CD4-positive, alpha-beta T cell treated with Interleukin-15 for 4 hours (primary cell): ENCODE results near the gene SART3.
"Not testable (repeated sequence)": the region's sequence is repeated elsewhere in the genome, so short reads cannot be mapped to it uniquely, and the experiment has no call there.

Experiments
- DNase-seq: peaks from one replicate; pipeline ENCODE4 v3.0.0-alpha.2; 2020; ENCODE audit warnings: low spot score

SART3 gene

DNA sequence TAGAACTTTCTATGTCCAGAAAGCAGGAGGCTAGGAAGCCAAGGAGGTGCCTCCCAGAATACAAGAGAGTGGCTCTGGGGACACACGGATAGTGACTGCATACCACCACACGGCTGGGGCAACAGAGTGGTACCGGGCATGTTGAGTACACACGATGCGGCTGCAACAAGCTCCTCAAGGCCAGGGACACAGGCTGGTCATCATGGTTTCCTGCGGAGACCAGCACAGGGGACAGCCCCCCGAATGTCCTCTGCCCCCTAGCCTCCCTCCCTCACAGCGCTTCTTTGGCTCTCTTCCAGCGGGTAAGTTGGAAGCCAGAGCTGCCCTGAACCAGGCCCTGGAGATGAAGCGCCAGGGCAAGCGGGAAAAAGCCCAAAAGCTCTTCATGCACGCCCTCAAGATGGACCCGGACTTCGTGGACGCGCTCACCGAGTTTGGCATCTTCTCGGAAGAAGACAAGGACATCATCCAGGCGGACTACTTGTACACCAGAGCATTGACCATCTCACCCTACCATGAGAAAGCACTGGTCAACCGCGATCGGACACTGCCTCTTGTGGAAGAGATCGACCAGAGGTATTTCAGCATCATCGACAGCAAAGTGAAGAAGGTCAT lies 42.8 kb downstream of the SART3 start:
- no peak for DNase-seq

DNA sequence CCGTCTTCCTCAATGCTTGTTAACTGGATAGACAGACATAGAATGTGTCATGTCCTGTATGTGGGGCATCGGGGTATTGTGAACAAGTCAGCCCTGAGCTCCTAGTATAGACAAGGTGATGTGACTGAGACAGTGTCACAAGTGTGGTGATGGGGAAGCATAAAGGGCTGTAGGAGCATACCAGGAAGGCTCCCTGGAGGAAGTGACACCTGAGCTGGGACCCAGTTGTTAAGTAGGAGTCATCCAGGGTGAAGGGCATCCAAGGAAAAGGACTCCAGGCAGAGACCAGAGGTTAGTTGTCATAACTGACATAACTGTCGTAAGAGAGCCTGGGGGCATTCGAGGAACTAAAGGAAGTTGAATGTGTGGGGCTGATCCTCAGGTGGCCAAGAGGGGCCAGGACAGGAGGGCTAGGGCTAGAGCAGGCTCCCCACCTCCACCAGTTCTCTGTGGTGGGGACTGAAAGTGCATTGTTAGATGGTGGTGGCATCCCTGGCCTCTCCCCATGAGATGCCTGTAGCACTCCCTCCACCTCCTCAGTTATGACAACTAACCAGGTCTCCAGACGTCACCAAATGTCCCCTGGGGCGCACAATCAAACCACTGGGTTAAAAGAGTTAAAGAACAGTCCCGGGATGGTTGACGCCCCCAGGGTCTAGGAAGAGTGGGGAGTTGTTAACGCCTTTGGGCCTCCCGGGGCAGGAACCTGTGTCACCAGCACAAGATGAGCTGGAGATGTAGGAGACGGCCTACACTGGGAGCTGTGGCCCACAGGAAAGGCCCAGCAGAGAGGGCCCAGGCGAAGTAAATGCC lies 43.5 kb downstream of the SART3 start:
- no peak for DNase-seq

DNA sequence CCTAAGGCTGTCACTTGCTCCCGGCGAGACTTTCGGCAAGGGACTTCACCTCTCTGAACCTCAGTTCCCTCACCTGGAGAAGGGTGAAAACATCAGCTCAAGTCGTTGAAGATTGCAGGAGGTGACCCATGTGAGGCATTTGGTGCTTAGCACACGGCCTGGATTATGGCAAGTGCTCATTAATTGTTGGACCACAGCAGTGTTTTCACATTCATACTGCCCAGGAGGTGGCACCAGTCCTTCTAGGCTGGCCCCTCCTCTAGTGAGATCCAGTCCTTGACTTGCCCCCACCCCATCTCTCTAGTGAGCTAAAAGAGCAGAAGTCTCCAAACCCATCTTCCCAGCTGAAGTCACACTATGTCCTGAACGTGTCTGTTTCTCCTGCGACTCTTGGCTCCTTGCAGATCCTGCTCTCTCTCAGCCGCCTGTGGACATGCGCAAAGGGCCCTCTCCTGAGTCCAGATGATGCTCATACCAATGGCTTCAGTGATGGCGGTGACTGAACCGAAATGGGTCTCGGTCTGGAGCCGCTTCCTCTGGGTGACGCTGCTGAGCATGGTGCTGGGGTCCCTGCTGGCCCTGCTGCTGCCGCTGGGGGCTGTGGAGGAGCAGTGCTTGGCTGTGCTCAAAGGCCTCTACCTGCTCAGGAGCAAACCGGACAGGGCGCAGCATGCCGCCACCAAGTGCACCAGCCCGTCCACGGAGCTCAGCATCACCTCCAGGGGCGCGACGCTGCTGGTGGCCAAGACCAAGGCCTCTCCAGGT lies 44.3 kb downstream of the SART3 start:
- no peak for DNase-seq

DNA sequence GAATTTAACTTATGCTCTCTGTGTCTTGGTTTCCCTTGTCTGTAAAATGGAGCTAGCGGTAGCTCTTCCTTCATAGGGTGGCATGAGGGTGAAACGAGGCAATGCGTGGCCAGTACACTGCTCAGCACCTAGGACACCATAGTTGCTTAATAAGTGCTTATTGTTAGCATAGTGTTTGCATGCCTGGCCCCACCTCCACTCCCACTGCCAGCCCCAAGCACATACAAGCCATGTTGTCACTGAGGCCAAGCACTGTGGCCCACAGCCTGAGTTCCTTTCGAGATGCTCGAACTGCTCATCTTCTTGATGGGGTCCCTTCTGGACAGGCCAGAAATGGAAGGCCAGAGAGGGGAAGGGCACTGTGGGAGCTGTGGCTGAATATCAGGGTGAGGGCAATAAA lies 45.1 kb downstream of the SART3 start:
- DNase-seq: no peak

DNA sequence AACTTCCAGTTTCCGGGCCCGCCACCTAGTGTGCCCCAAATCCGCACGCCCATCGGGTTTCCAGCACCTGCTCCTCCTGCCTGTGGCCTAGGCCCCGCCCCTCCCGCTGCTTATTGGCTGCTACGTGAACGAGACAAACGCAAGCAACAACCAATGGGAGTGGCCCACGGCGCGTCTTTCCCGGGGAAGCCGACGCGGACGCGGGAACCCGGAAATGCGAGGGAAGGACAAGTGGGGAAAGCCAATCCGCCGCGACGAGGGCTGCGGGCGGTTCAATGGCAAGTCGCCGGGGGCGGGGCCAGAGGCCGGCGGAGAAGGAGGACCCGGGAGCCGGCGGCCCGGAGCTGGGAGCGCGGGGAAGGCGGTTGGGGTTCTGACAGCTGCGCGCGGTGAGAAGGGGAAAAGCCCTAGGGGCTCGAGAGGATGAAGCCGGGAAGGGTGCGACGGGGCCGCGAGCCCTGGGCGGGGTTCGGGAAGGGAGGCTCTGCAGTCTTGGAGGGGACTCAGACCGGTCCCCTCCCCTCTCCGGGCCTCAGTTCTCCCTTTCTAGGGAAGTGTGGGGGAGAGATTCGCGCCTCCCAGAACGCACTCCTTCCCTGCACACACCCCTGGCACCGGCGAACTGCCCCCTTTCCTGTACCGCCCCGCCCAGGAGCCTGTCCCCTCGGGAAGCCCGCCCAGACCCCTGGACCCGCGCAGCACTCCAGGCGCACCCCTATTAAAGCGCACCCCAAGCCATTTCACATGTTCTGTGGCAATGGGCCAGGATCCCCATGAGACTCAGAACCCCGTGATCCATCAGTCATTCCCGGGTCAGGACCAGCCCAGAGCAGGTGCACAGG lies 45.8 kb downstream of the SART3 start, which contains the start of gene FICD:
FICD (plus strand) TSS at position 305 of the 842 bp plus-strand sequence. CDS start 1,696 bp downstream, outside the sequence.
- DNase-seq: peak; percentile 98

DNA sequence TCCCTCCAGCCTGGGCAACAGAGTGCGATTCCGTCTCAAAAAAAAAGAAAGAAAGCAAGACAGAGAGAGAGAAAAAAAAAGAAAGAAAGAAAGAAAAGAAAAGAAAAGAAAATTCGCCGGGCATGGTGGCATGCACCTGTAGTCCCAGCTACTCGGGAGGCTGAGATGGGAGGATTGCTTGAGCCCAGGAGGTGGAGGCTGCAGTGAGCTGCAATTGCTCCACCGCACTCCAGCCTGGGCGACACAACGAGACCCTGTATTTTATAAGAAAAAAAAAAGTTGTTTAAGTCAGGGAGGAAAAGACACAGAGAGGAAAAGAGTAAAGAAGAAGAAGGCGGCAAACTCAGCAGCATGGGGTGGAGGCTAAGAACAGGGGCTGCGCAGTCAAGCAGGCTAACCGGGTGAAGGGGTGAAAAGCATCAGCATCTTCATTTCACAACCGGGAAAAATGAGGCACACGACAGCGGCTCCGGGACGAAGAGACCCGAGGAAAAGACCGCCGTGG lies 46.5 kb downstream of the SART3 start:
- DNase-seq: no peak

DNA sequence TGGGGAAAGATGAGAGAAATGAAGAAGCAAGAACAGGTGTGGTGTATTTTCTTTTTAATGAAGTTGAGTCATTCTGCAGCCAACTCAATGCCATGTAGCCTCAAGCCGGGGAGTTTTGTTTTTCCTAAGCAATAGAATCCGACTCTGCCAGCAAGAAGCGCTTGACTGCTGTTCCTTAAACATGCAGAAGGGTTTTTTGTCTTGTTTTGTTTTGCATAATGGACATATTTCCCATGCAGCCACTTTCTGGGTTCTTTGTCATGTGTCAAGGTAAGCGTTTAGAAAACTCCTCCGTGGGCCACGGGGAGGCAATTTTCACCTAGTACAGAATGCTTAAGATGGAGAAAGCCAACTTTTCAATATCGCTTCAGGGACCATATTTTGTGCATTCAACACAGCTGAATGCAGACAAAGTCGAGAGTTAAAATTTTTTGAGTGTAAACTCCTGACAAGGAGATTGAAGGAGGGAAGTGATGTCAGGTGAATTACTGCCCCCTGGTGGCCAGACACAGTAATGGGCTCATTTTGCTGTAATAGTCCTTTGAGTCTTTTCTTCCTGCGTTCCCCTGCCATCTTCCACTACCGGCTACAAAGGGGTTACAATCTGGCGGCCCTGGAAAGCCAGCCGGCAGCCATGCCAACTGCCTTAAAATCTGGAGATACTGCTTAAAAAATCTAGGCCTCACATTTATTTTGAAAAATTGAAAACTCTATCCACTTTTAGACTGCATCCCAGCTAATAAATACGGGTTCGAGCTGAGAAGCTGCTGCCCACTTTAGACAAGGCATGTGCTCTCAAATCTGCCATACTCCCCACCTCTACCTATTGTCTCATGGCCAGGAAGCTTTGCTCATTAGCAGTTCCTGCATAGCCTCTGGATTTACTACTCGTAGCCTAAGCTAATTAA lies 49.1 kb downstream of the SART3 start:
- DNase-seq: peak; percentile 75

DNA sequence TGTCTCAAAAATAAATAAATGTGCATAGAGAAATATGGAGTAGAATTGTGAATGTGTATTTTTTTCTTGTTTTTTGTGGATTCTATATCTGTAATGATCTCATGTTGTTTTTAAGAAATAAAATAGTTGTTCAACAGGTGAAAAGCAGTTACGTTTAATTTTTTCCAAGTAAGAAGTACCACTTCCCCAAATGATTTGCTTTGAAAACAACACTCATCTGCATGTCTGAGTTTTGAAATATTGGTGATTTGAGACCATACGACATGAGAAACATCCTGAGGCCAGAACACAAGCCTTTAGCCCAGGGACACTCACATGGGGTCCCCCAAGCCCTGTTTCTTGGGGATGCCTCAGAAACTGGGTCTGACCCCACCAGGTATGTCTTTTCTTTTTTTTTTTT lies 50.1 kb downstream of the SART3 start:
- no peak for DNase-seq

DNA sequence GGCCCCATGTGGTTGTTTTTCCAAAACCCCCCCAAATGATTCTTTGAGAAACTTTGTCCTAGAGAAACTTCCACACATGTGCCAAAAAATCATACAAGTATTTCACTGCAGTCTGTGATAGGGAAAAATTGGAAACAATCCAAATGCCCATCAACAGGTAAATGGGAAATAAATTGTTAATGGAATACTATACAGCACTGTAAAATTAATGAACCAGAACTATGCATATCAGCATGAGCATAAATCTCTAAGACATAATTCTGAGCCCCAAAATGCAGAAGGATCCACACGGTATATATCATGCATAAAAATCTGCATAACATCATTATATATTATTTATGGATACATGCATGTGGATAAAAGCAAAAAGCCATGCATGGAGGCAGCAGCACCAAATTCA lies 51.2 kb downstream of the SART3 start:
- no peak for DNase-seq

DNA sequence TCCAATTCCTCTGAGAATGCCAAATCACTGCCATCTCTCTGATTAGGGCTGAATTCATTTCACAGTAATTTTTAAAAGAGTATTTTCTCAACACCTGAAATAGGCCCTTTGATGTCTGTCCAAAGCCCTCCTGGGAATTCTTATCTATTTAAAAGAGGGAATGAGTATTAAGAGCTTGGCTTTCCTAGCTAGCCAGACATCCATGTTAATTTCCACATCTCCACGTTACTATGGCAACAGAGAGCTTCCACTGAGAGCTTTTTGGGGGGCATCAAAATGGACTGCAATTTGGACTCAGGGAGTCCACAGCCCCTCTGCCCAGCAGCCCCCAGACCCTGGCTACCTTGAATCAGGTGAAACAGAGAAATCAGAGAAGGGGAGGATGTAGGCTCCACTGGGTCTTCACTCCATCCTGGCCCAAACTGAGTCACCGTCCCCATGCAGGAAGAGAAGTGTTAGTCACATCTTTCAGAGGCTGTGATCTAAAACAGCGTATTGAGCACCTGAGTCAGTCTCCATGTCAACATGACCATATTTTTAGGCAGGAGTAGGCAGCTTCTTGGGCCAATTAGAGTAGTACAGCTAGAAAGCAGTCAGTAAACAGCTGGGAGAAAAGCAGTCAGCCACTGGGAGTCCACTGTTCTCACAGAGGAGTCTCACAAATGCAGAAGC lies 52.9 kb downstream of the SART3 start:
- no peak for DNase-seq

DNA sequence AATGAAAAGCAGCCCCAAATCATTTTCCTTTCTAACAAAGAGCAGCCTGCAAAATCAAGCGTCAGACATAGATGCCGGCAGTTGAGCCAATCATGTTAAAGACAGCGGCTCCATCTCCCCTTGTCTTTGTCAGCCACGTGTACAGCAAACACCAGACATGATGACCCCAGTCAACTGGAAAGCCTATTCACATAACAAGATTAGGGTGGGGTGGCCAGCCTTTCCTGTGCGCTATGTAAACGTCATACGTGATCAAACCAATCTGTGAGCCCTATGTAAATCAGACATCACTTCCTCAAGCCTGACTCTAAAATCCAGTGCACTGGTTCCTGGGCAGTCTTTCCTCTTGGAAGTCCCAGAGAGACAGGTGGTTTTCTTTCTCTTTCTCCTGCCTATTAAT lies 55.8 kb downstream of the SART3 start:
- DNase-seq: no peak

DNA sequence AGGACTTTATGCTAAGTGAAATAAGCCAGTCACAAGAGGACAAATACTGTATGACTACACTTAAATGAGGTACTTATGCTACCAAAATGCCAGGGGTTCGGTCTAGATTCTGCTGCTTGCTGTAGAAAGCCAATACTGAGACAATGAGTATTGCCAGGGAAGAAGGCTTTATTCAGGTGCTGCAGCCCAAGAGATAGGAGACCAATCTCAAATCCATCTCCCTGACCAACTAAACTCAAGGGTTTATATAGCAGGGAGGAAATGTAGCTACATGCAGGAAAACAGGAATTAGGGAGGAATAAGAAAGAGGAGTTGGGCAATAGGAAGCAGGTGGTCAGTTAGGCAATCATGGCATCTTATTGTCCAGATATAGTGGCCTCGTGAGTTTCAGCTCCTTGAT lies 58.1 kb downstream of the SART3 start:
- DNase-seq: no peak

DNA sequence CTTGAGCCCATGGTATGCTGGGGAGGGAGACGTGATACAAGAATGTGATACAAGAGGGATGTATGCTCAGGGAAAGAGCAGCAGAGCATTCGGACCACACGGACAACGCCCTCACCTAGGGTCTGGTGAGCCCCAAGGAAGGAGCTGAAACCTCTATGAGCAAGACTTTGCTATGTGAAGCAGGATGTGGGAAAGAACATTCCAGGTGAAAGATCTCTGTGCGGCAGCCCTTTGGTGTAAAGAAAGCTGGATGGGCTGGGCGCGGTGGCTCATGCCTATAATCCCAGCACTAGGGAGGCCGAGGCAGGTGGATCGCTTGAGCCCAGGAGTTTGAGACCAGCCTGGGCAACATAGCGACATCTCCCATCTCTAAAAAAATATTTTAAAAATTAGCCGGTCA lies 62.8 kb downstream of the SART3 start:
- no peak for DNase-seq

DNA sequence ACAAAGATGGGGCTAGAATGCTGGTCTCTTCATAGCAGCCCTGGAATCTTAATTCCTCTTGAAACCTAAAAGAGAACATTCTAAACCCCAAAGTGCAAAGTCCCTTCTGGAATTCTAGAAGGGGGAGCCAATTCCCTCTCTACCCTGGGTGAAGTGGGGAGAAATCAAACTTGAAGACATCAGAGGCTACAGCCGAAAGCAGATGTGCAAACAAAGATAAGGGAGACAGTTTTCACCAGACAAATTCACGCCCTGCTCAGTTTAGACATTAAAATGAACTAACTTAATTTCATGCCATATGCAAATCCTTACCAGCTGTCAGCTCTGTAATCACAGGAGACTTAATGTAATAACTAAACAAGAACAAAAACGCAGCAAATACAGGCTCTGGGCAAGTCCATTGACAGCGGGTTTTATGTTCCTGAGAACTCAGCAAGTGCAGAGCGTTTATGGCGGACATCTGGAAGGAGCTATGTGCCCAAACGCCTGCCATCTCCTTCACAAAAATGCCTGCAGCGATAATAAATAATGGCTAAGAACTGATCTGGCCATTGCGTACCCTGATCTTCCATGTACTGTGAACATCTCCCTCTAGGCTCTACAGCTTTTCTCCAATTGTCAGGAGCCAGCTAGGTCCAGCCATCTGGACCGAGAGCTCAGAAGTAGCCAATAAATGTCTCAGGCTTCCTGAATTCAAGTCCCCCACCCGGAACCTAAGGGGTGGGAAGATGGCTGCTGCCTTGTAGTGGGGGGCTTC lies 65.0 kb downstream of the SART3 start:
- DNase-seq: no peak

DNA sequence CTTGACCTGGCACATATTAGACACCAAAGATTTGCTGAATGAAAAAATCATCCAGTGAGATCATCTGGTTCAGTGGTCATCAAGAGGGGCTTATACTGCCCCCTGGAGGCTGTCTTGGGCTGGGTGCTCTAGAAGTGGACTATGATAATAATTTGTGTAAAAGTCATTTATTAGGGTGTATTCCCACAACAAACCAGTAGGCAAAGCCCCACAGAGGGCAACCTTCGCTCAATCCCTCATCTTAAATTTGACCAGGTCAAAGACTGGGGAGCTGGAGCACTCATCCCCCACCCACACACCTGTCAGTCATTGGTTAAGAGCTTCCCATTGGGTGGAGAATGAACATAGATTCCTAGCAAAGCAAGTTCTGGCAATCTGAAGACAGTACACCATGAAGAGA lies 65.9 kb downstream of the SART3 start:
- DNase-seq: peak; percentile 20

DNA sequence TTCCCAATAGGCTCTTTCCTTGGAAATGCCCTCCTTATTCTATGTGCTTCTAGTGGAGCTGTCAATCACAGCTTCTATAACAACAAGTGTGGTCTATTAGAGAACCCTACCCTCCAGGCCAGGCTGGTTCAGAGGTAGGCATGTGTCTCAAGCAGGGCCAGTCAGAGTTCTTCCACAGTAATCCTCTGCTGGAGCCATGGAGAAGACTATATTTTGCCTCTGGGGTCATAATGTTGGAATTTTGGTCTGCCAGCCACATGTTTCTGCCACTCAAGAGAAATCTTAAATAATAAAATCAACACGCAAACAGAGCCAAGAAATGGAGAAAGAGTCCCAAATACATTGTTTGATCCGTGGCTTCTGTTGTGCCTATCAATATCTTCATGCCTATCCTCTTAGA lies 69.7 kb downstream of the SART3 start:
- DNase-seq: no peak

DNA sequence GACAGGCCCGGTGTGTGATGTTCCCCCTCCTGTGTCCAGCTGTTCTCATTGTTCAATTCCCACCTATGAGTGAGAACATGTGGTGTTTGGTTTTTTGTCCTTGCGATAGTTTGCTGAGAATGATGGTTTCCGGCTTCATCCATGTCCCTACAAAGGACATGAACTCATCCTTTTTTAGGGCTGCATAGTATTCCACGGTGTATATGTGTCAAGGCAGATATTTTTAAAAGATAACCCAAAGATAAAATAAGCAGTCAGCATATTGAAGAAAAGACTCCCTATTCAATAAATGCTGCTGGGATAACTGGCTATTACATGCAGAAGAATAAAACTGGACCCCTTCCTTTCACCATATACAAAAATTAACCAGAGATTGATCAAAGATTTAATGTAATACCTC lies 73.9 kb downstream of the SART3 start:
- not testable (repeated sequence) for DNase-seq

DNA sequence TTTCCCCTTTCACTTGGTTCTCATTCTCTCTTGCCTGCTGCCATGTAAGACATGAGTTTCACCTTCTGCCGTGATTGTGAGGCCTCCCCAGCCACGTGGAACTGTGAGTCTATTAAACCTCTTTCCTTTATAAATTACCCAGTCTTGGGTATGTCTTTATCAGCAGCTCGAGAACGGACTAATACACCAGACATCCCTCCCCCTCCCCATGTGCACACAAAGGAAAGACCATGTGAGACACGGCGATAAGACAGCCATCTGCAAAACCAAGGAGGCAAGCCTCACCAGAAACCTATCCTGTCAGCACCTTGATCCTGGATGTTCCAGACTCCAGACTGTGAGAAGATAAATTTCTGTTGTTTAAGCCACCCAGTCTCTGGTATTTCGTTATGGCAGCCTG lies 75.6 kb downstream of the SART3 start:
- DNase-seq: not testable (repeated sequence)

DNA sequence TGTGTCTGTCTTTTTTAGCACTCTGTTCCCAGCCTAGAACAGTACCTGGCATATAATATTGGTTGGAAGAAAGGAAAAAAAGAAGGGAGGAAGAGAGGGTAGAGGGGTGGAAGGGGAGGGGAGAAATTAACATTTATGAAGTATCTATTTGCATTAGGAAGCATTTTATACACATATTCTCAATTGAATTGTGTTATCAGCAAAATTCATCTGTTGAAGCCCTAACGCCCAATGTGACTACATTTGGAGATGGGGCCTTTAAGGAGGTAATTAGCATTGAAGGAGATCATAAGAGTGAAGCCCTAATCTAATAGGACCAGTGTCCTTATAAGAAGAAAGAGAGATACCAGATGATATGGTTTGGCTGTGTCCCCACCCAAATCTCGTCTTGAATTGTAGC lies 76.1 kb downstream of the SART3 start:
- DNase-seq: no peak
